CD1c-positive myeloid dendritic cell (primary cell): ENCODE measurements around the gene SNX12.

Source experiments
- DNase-seq: peaks from one replicate; pipeline ENCODE4 v3.0.0-alpha.2; 2016; ENCODE audit errors: extremely low spot score

Gene SNX12

GRCh38 chrX:71068044-71068918 is at the start of gene SNX12:
TSS of gene SNX12 (minus strand) at chrX:71068334. CDS start at chrX:71068306, 28 bp downstream.
- DNase-seq: peak; percentile 91

- DNase-seq: no peak
These were observed 49.2 kb upstream of the SNX12 start for GRCh38 chrX:71117358-71117757.

GRCh38 chrX:71111921-71112431 is 43.8 kb upstream of the SNX12 start:
- no peak for DNase-seq

GRCh38 chrX:71111141-71111843 is 43.2 kb upstream of the SNX12 start, which contains the start of gene IL2RG:
TSS of gene IL2RG (minus strand) at chrX:71111577. CDS start at chrX:71111539, 38 bp downstream.
- peak; percentile 78 for DNase-seq

GRCh38 chrX:71109051-71109450 is 40.9 kb upstream of the SNX12 start:
- DNase-seq: no peak

GRCh38 chrX:71107762-71108360 is 39.7 kb upstream of the SNX12 start:
- no peak for DNase-seq

GRCh38 chrX:71107245-71107644 is 39.1 kb upstream of the SNX12 start:
- no peak for DNase-seq

- no peak for DNase-seq
These were observed 38.3 kb upstream of the SNX12 start, which contains the start of gene CXorf65 for GRCh38 chrX:71106427-71106826. TSS of gene CXorf65 (minus strand) at chrX:71106740. CDS start at chrX:71106556, 184 bp downstream.

GRCh38 chrX:71105628-71106027 is 37.5 kb upstream of the SNX12 start:
- DNase-seq: no peak

- no peak for DNase-seq
These were observed 35.2 kb upstream of the SNX12 start for GRCh38 chrX:71103110-71103983.

- DNase-seq: no peak
These were observed 34.2 kb upstream of the SNX12 start for GRCh38 chrX:71102292-71102691.

- no peak for DNase-seq
These were observed 32.7 kb upstream of the SNX12 start for GRCh38 chrX:71100581-71101505.

GRCh38 chrX:71099736-71100135 is 31.6 kb upstream of the SNX12 start:
- no peak for DNase-seq

GRCh38 chrX:71098951-71099506 is 30.9 kb upstream of the SNX12 start:
- DNase-seq: no peak

- DNase-seq: peak; percentile 72
These were observed 30.2 kb upstream of the SNX12 start for GRCh38 chrX:71098302-71098701.

- no peak for DNase-seq
These were observed 28.6 kb upstream of the SNX12 start for GRCh38 chrX:71096760-71097032.

GRCh38 chrX:71095981-71096759 is 28.0 kb upstream of the SNX12 start:
- DNase-seq: no peak

- DNase-seq: peak; percentile 87
These were observed 27.4 kb upstream of the SNX12 start, which contains the start of gene FOXO4 for GRCh38 chrX:71095555-71095980. TSS of gene FOXO4 (plus strand) at chrX:71095851. CDS start at chrX:71096529, 678 bp downstream.

GRCh38 chrX:71095033-71095432 is 26.9 kb upstream of the SNX12 start:
- no peak for DNase-seq
